Measurements from ENCODE around the gene DVL2. TPM values are rescaled to one million over a fixed set of nuclear protein-coding genes. Genes with fewer than 3 reads are reported as not detected.

The DVL2 gene
- total and polyA plus RNA-seq, 7 donors: 10.0 to 22.1 (median 13.1) TPM

GRCh38 chr17:7191571-7192270, 42.6 kb downstream of the DVL2 start:
- WGBS, 3 donors: 70 to 73% (median 71%) methylated on average over 26 of the region's 26 CpGs
- Histone ChIP-seq H3K27ac (no peak overlapping the region), H3K27me3 (ENCODE audit: insufficient read depth in 3 of 3, low read length in 2 of 3) (no peaks in the 10 kb centered on the region), H3K36me3 (ENCODE audit: insufficient read depth in 1 of 2, low read depth in 1 of 2) (peaks cover 0 to 8% of the 10 kb centered on the region in 2 donors), H3K9me3 (no peaks in the 10 kb centered on the region), H3K4me1 (no peaks in the 10 kb centered on the region), H3K4me3 (no peak overlapping the region)
- intact Hi-C loops (cut with DNase I): no loop called here
- DNase-seq (no peak), ATAC-seq (peak; percentile 55 to 87 (median 77))
- no peak for TF ChIP-seq CTCF (IDR thresholded peaks at IDR 0.05)

GRCh38 chr17:7191069-7191468, 43.2 kb downstream of the DVL2 start:
- 92 to 98% (median 94%) methylated on average over 10 to 12 of the region's 12 CpGs for WGBS, 3 donors
- ATAC-seq (no peak), DNase-seq (no peak)
- Histone ChIP-seq H3K36me3 (ENCODE audit: insufficient read depth in 1 of 2, low read depth in 1 of 2) (peaks cover 0 to 4% of the 10 kb centered on the region in 2 donors), H3K9me3 (no peaks in the 10 kb centered on the region), H3K27me3 (ENCODE audit: insufficient read depth in 3 of 3, low read length in 2 of 3) (no peaks in the 10 kb centered on the region), H3K4me1 (no peaks in the 10 kb centered on the region), H3K27ac (no peak overlapping the region), H3K4me3 (no peak overlapping the region)
- TF ChIP-seq CTCF (IDR thresholded peaks at IDR 0.05): no peak
- intact Hi-C loops (cut with DNase I): no loop called here

- no peak for DNase-seq
- TF ChIP-seq CTCF (IDR thresholded peaks at IDR 0.05): no peak
- H3K4me1 ChIP-seq: no peaks in the 10 kb centered on the region
- 89 to 95% (median 94%) methylated on average over 12 to 14 of the region's 14 CpGs for whole genome bisulfite sequencing, 3 donors
- no peaks in the 10 kb centered on the region for H3K9me3 ChIP-seq
- no peak overlapping the region for H3K27ac ChIP-seq
- no peaks in the 10 kb centered on the region for H3K36me3 ChIP-seq (ENCODE audit: insufficient read depth in 1 of 2, low read depth in 1 of 2)
- intact Hi-C loops (cut with DNase I): no loop called here
- no peaks in the 10 kb centered on the region for H3K27me3 ChIP-seq (ENCODE audit: insufficient read depth in 3 of 3, low read length in 2 of 3)
- H3K4me3 ChIP-seq: no peak overlapping the region
- no peak for ATAC-seq
Observed at GRCh38 chr17:7190276-7190917, 43.9 kb downstream of the DVL2 start.

GRCh38 chr17:7186241-7186640, 48.1 kb downstream of the DVL2 start:
- Histone ChIP-seq H3K4me3 (no peak overlapping the region), H3K4me1 (no peaks in the 10 kb centered on the region), H3K27ac (no peak overlapping the region), H3K36me3 (ENCODE audit: insufficient read depth in 1 of 2, low read depth in 1 of 2) (no peaks in the 10 kb centered on the region), H3K9me3 (no peaks in the 10 kb centered on the region), H3K27me3 (ENCODE audit: insufficient read depth in 3 of 3, low read length in 2 of 3) (no peaks in the 10 kb centered on the region)
- intact Hi-C loops (cut with DNase I): no loop called here
- TF ChIP-seq CTCF (IDR thresholded peaks at IDR 0.05): no peak
- DNase-seq: no peak
- WGBS, 3 donors: 53 to 68% (median 58%) methylated on average over 7 of the region's 7 CpGs
- ATAC-seq: no peak
